Tibial nerve (tissue), 4 donors: Measurements from ENCODE around the gene PXDN. TPM values are rescaled to one million over a fixed set of nuclear protein-coding genes. Genes with fewer than 3 reads are reported as not detected.

Experiments used
- DNase-seq, 2 donors: peaks; one replicate each; pipeline ENCODE4 v3.0.0-alpha.2; 2019; ENCODE audit warnings: low spot score in 2 of 2
- H3K27ac ChIP-seq, 4 donors: fragments of 200-600 bp; sonication (generic) in 3 of 4; one replicate each; pipeline ENCODE4 v1.5.1; 2017 to 2019; ENCODE audit warnings: mild to moderate bottlenecking in 1 of 4
- H3K27me3 ChIP-seq, 2 donors: fragments of 200-600 bp; sonication (generic) in 1 of 2; one replicate each; pipeline versions ENCODE4 v1.5.1 to v1.6.0; 2017 to 2019
- H3K36me3 ChIP-seq, 3 donors: fragments of 200-600 bp; sonication (generic); one replicate each; pipeline ENCODE4 v1.5.1; 2018 to 2019
- H3K4me1 ChIP-seq, 4 donors: fragments of 200-600 bp; sonication (generic) in 3 of 4; one replicate each; pipeline ENCODE4 v1.5.1; 2017 to 2019
- H3K4me3 ChIP-seq, 4 donors: fragments of 200-600 bp; sonication (generic) in 3 of 4; one replicate each; pipeline ENCODE4 v1.5.1; 2017 to 2019; ENCODE audit warnings: mild to moderate bottlenecking in 1 of 4, moderate library complexity in 1 of 4
- H3K9me3 ChIP-seq, 4 donors: fragments of 200-600 bp; sonication (generic) in 3 of 4; one replicate each; pipeline ENCODE4 v1.5.1; 2017 to 2019
- CTCF ChIP-seq, 5 experiments: fragments of 200-600 bp in 3 of 5; fragments of 450-650 bp in 2 of 5; sonication (generic) in 3 of 5; IDR thresholded peaks; one replicate each; pipeline ENCODE4 v1.5.1; 2016 to 2019; ENCODE audit warnings: antibody characterized with exemption in 5 of 5, mild to moderate bottlenecking in 3 of 5, moderate library complexity in 2 of 5
- EP300 ChIP-seq, 2 donors: sonication (generic); formaldehyde crosslinking; IDR thresholded peaks; one replicate each; pipeline ENCODE4 v1.6.1; 2017; ENCODE audit warnings: antibody characterized with exemption in 2 of 2, mild to moderate bottlenecking in 1 of 2
- POLR2A ChIP-seq, 2 donors: fragments of 450-650 bp; IDR thresholded peaks; one replicate each; pipeline ENCODE4 v1.6.1; 2017; ENCODE audit warnings: antibody characterized with exemption in 2 of 2, mild to moderate bottlenecking in 2 of 2, moderate library complexity in 2 of 2
- WGBS, 2 donors: methylation state at CpG; one replicate each; pipeline ENCODE4 v1.1.5; 2018; 5-methylcytosine and 5-hydroxymethylcytosine counted together
- total RNA-seq, 4 donors: library from RNA; depleted of rRNA; stranded (reverse); fragments of >200 nt; gene quantifications; one replicate each; pipeline ENCODE4 v1.1.0, GENCODE V29; 2016

Gene PXDN
- total RNA-seq, 4 donors from 2014 or later = 40.4 to 72.6 (median 52.4) TPM

- 85 to 88% methylated on average over 18 of the region's 18 CpGs for WGBS, 2 donors
- no peak for DNase-seq
- TF ChIP-seq POLR2A (IDR thresholded peaks at IDR 0.05) = no peak
- TF ChIP-seq CTCF (IDR thresholded peaks at IDR 0.05) = peak in 1 of 5 experiments; percentile 12
Measured at GRCh38 chr2:1584691-1585485, 159.4 kb downstream of the PXDN start.

GRCh38 chr2:1584051-1584531 is 160.2 kb downstream of the PXDN start:
- Histone ChIP-seq H3K36me3 (no peaks in the 10 kb centered on the region), H3K4me1 (peaks cover 0 to 5% (median 0%) of the 10 kb centered on the region in 4 donors), H3K27ac (no peak overlapping the region), H3K27me3 (no peaks in the 10 kb centered on the region), H3K9me3 (no peaks in the 10 kb centered on the region), H3K4me3 (no peak overlapping the region)
- WGBS, 2 donors = 89 to 92% methylated on average over 18 to 21 of the region's 21 CpGs
- no peak for DNase-seq
- no peak for TF ChIP-seq EP300 (IDR thresholded peaks at IDR 0.05)
- TF ChIP-seq POLR2A (IDR thresholded peaks at IDR 0.05) = no peak
- no peak for TF ChIP-seq CTCF (IDR thresholded peaks at IDR 0.05)

More at GRCh38 chr2:1584691-1585485, 159.4 kb downstream of the PXDN start:
- no peak overlapping the region for H3K27ac ChIP-seq
- no peaks in the 10 kb centered on the region for H3K36me3 ChIP-seq
- H3K4me1 ChIP-seq = peaks cover 0 to 5% (median 0%) of the 10 kb centered on the region in 4 donors
- no peaks in the 10 kb centered on the region for H3K9me3 ChIP-seq
- no peak overlapping the region for H3K4me3 ChIP-seq
- no peaks in the 10 kb centered on the region for H3K27me3 ChIP-seq

- no peak for TF ChIP-seq POLR2A (IDR thresholded peaks at IDR 0.05)
- TF ChIP-seq CTCF (IDR thresholded peaks at IDR 0.05) = no peak
- no peak for TF ChIP-seq EP300 (IDR thresholded peaks at IDR 0.05)
- Histone ChIP-seq H3K9me3 (no peaks in the 10 kb centered on the region), H3K27me3 (no peaks in the 10 kb centered on the region), H3K4me3 (no peak overlapping the region), H3K36me3 (no peaks in the 10 kb centered on the region), H3K27ac (no peak overlapping the region), H3K4me1 (peaks cover 0 to 5% (median 0%) of the 10 kb centered on the region in 4 donors)
- WGBS, 2 donors = 83 to 84% methylated on average over 22 of the region's 22 CpGs
- DNase-seq = no peak
Measured at GRCh38 chr2:1582891-1583341, 161.4 kb downstream of the PXDN start.

GRCh38 chr2:1581965-1582625 is 162.2 kb downstream of the PXDN start:
- H3K4me1 ChIP-seq = peaks cover 0 to 4% (median 0%) of the 10 kb centered on the region in 4 donors
- H3K9me3 ChIP-seq = no peaks in the 10 kb centered on the region
- DNase-seq = no peak
- TF ChIP-seq POLR2A (IDR thresholded peaks at IDR 0.05) (no peak), EP300 (IDR thresholded peaks at IDR 0.05) (no peak), CTCF (IDR thresholded peaks at IDR 0.05) (no peak)
- no peaks in the 10 kb centered on the region for H3K36me3 ChIP-seq
- H3K27me3 ChIP-seq = no peaks in the 10 kb centered on the region
- H3K4me3 ChIP-seq = no peak overlapping the region
- WGBS, 2 donors = 85 to 88% methylated on average over 10 of the region's 10 CpGs
- no peak overlapping the region for H3K27ac ChIP-seq
